Measurements from ENCODE around the gene PRLR.

GRCh38 chr5:35145691-35146317 is 84.5 kb downstream of the PRLR start:
- TF ChIP-seq, protein P1, sequence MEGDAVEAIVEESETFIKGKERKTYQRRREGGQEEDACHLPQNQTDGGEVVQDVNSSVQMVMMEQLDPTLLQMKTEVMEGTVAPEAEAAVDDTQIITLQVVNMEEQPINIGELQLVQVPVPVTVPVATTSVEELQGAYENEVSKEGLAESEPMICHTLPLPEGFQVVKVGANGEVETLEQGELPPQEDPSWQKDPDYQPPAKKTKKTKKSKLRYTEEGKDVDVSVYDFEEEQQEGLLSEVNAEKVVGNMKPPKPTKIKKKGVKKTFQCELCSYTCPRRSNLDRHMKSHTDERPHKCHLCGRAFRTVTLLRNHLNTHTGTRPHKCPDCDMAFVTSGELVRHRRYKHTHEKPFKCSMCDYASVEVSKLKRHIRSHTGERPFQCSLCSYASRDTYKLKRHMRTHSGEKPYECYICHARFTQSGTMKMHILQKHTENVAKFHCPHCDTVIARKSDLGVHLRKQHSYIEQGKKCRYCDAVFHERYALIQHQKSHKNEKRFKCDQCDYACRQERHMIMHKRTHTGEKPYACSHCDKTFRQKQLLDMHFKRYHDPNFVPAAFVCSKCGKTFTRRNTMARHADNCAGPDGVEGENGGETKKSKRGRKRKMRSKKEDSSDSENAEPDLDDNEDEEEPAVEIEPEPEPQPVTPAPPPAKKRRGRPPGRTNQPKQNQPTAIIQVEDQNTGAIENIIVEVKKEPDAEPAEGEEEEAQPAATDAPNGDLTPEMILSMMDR (IDR thresholded peaks at IDR 0.05) = no peak
- no peak for TF ChIP-seq POLR2A (IDR thresholded peaks at IDR 0.05)

Data from prostate gland (tissue), 2 donors.